IPS-NIHi7 (cell line): ENCODE measurements around the gene FAM20C.
"Not testable (repeated sequence)": the region's sequence is repeated elsewhere in the genome, so short reads cannot be mapped to it uniquely, and the experiment has no call there.

Source experiments
- DNase-seq: peaks from one replicate; pipeline ENCODE4 v3.0.0; 2012; ENCODE audit warnings: mixed read lengths; ENCODE audit errors: extremely low spot score

The FAM20C gene

GRCh38 chr7:256981-257646 lies 64.7 kb downstream of the FAM20C start:
- DNase-seq, result no peak

GRCh38 chr7:257647-257992 lies 65.2 kb downstream of the FAM20C start:
- DNase-seq, result no peak

- DNase-seq, result no peak
Measured at GRCh38 chr7:258476-259190, 66.3 kb downstream of the FAM20C start.

GRCh38 chr7:259191-259505 lies 66.8 kb downstream of the FAM20C start:
- no peak for DNase-seq

- no peak for DNase-seq
Measured at GRCh38 chr7:259751-260405, 67.5 kb downstream of the FAM20C start.

- no peak for DNase-seq
Measured at GRCh38 chr7:260441-261281, 68.3 kb downstream of the FAM20C start.

GRCh38 chr7:261341-262250 lies 69.2 kb downstream of the FAM20C start:
- DNase-seq, result no peak

- no peak for DNase-seq
Measured at GRCh38 chr7:262251-262572, 69.8 kb downstream of the FAM20C start.

- not testable (repeated sequence) for DNase-seq
Measured at GRCh38 chr7:262631-263311, 70.4 kb downstream of the FAM20C start.

GRCh38 chr7:263483-264351 lies 71.3 kb downstream of the FAM20C start:
- DNase-seq, result not testable (repeated sequence)

- DNase-seq, result no peak
Measured at GRCh38 chr7:264541-265191, 72.3 kb downstream of the FAM20C start.

GRCh38 chr7:265192-265997 lies 73.0 kb downstream of the FAM20C start:
- DNase-seq, result no peak

GRCh38 chr7:265998-266850 lies 73.9 kb downstream of the FAM20C start:
- DNase-seq, result no peak

GRCh38 chr7:266851-267840 lies 74.8 kb downstream of the FAM20C start:
- DNase-seq, result peak; percentile 97

- DNase-seq, result no peak
Measured at GRCh38 chr7:268991-269390, 76.6 kb downstream of the FAM20C start.

- DNase-seq, result no peak
Measured at GRCh38 chr7:269721-270120, 77.3 kb downstream of the FAM20C start.
